HG02981 (cell line): ENCODE data around the gene NLRP3.
A peak's percentile ranks its signal among the peaks of the same experiment; 100 is the strongest.
"Not testable (repeated sequence)": the region's sequence is repeated elsewhere in the genome, so short reads cannot be mapped to it uniquely, and the experiment has no call there.

Experiments
- ATAC-seq: cut with Tn5 transposase; IDR thresholded peaks from one replicate; pipeline ENCODE4 v1.9.1; 2021; ENCODE audit warnings: mild to moderate bottlenecking, moderate library complexity; ENCODE audit not compliant: unreplicated experiment

NLRP3 gene

DNA sequence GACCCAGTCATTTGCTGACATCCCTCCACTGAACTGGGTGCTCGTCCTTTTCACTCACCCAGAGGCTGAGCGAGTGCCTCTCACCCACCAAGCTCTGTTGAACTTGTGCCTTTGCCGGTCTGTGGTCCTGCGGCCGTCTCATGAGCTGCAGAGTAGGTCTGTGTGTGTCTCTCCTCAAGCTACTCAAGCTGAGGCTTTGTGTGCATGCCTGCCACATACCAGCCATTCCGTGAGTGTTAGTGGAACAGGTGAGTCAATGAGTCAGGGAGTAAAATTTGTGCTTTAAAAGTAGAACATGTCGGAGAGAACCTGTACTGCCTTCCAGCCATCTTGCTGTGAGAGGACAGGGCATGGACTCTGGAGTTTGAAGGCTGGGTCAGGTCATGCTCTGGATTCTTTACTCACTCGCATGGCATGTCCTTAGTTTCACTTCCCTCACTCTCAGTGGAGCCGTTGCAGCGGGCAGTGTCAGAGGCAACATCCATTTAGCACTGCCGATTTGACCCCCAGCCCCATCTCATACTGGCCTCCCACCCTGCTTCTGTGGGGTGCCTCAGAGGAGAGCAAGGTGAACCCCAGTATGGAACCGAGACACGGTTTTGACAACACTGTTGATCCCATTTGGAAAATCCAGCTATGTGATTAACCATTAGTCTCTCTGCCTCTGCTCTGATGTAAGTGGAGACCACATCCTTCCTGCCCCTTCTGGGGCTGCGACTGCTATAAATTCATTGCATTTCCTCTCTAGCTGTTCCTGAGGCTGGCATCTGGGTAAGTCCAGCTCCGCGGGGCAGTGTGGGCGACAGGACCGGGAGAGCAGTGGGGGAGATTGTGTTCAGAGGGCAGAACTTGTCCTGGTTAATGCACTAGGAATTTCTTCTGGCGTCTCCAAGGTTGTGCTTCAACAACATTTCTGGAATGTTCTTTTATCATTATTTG lies at the start of gene NLRP3:
Gene NLRP3 (plus strand): TSS at position 751 of the 939 bp plus-strand sequence. CDS start 2,628 bp downstream, outside the sequence.
- peak; percentile 59 for ATAC-seq

DNA sequence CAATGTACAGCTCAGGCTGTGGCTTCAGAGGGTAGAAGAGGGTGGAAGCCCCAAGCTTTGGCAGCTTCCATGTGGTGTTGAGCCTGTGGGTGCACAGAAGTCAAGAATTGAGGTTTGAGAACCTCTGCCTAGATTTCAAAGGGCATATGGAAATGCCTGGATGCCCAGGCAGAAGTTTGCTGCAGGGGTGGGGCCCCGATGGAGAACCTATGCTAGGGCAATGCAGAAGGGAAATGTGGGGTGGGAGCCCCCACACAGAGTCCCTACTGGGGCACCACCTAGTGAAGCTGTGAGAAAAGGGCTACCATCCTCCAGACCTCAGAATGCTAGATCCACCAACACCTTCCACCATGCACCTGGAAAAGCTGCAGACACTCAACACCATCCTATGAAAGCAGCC lies 49.6 kb upstream of the NLRP3 start:
- not testable (repeated sequence) for ATAC-seq

GRCh38 chr1:247366926-247367645 lies 48.9 kb upstream of the NLRP3 start:
- no peak for ATAC-seq

DNA sequence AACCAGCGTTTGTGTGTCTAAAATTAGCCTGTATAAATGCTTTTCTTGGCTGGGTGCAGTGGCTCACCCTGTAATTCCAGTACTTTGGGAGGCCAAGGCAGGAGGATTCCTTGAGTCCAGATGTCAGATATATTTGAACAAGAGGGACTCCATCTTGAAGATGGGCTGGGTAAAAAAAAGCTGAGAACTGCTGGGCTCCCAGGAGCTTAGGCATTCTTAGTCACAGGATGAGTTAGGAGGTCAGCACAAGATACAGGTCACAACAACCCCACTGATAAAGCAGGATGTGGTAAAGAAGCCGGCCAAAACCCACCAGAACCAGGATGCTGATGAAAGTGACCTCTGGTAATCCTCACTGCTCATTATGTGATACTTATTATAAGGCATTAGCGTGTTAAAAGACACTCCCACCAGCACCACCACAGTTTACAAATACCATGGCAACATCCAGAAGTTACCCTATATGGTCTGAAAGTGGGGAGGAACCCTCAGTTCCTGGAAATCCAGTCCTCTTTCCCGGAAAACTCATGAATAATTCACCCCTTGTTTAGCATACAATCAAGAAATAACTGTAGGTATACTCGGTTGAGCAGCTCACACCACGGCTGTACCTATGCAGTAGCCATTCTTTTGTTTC lies 48.1 kb upstream of the NLRP3 start:
- no peak for ATAC-seq

DNA sequence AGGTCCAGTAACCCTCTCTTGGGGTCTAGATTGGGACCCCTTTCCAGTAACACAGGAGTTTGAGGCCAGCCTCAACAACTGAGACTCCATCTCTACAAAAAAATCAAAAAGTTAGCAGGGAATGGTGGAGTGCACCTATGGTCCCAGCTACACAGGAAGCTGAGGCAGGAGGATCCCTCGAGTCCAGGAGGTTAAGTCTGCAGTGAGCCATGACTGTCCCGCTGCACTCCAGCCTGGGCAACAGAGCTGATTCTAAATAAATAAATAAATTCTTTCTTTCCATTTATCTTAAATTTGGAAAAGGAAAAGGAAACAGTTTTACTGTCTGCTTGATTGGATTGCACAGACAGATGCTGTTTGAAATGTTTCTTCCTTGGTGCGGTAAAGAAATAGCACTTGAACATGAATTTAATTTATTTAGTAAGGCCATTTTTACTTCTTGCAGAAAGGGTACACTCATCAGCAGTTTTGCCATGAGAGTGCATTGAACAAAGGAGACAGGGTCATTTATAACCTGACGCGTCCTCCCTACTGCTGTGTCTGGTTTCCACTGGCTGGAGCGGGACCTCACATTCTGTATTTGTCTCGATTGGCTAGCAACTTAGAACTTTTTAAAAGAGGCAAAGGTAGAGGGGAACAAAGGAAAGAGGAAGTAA lies 47.4 kb upstream of the NLRP3 start:
- ATAC-seq, result no peak

DNA sequence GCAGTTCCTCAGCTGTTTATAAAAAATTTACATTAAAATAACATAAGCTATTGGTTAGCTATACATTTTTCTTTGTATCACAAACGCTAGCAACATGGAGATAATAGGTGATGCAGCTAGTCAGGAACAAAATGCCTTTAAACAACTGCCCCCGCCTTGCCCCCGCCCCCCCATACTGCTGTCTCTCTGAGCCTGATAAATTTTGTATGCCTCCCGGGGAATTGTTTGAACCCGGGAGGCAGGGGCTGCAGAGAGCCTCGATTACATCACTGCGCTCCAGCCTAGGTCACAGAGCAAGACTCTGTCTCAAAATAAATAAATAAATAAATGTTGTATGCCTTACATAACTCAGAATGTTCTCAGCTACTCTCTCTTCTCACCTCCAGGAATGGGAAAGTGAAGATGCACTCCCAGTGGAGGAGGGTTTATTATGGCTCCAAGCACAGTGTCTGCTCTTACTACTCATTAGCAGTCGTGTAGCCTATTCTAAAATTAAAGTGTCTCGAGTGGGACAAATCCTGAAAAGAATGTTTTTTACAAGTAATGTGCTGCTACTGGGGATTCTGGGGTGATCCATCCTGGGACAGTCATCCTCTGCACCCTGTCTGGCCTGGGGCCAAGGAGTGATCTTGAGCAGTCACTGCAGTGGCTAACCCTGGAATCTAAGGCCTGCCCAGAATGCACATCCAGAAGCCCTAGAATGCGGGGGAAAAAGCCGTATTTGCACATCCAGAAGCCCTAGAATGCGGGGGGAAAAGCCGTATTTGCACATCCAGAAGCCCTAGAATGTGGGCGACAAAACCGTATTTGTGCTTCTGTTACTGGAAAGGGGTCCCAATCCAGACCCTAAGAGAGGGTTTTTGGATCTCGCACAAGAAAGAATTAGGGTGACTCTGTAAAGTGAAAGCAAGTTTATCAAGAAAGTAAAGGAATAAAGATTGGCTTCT lies 44.9 kb upstream of the NLRP3 start:
- ATAC-seq, result no peak

- ATAC-seq, result no peak
Measured at GRCh38 chr1:247371801-247372259, 44.1 kb upstream of the NLRP3 start.

- peak; percentile 70 for ATAC-seq
Measured at GRCh38 chr1:247373721-247374141, 42.2 kb upstream of the NLRP3 start.

- not testable (repeated sequence) for ATAC-seq
Measured at GRCh38 chr1:247374651-247375334, 41.2 kb upstream of the NLRP3 start.

GRCh38 chr1:247375747-247376146 lies 40.2 kb upstream of the NLRP3 start:
- ATAC-seq, result no peak

DNA sequence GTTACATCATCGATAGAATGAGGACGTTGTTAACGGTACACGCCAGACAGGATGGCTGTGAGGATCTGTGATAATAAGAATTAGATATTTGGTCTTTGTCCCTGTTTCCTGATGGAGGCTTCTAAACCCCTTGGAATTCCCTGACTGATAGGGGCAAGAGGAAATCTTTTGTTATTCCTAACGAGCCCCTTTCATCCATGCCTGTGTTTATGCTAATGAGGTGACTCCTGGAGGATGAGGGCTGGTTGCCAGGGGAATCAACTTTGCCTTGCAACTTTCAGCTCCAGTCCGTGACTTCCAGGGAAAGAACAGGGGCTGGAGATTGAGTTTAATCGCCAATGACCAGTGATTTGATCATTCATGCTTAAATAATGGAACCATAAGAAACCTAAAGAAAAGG lies 39.3 kb upstream of the NLRP3 start:
- no peak for ATAC-seq

DNA sequence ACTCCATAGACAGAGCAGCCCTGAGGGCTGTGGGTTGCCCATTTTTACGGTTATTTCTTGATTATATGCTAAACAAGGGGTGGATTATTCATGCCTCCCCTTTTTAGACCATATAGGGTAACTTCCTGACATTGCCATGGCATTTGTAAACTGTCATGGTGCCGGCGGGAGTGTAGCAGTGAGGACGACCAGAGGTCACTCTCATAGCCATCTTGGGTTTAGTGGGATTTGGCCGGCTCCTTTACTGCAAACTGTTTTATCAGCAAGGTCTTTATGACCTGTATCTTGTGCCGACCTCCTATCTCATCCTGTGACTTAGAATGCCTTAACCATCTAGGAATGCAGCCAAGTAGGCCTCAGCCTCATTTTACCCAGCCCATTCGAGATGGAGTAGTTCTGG lies 38.3 kb upstream of the NLRP3 start:
- ATAC-seq, result not testable (repeated sequence)

- ATAC-seq, result no peak
Measured at GRCh38 chr1:247378334-247379073, 37.5 kb upstream of the NLRP3 start.

- no peak for ATAC-seq
Measured at GRCh38 chr1:247385283-247385682, 30.7 kb upstream of the NLRP3 start.

GRCh38 chr1:247386217-247386616 lies 29.8 kb upstream of the NLRP3 start:
- no peak for ATAC-seq

- ATAC-seq, result no peak
Measured at GRCh38 chr1:247386687-247387086, 29.3 kb upstream of the NLRP3 start.

GRCh38 chr1:247387096-247387495 lies 28.9 kb upstream of the NLRP3 start:
- ATAC-seq, result no peak

DNA sequence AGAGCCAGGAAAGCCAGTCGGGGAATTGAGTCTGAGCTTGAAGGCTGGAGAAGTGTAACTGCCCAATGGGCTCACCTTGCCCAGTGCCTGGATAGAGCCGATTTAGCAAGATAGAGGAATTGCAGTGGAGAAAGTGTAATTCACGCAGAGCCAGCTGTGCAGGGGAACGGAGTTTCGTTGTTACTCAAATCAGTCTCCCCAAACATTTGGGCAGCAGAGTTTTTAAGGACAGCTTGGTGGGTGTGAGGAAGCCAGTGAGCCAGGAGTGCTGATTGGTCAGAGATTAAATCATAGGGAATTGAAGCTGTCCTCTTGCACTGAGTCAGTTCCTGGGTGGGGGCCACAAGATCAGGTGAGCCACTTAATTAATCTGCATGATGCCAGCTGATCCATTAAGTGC lies 28.4 kb upstream of the NLRP3 start:
- no peak for ATAC-seq
